GM03348 (cell line): ENCODE measurements around the gene CCDC63.
"Not testable (repeated sequence)": the region's sequence is repeated elsewhere in the genome, so short reads cannot be mapped to it uniquely, and the experiment has no call there.

Source experiments
- DNase-seq: peaks from one replicate; pipeline ENCODE4 v3.0.0; 2012; ENCODE audit warnings: low spot score

The CCDC63 gene

GRCh38 chr12:110923192-110923591 lies 76.4 kb downstream of the CCDC63 start:
- DNase-seq = no peak

GRCh38 chr12:110923692-110924334 lies 77.0 kb downstream of the CCDC63 start:
- DNase-seq = no peak

DNA sequence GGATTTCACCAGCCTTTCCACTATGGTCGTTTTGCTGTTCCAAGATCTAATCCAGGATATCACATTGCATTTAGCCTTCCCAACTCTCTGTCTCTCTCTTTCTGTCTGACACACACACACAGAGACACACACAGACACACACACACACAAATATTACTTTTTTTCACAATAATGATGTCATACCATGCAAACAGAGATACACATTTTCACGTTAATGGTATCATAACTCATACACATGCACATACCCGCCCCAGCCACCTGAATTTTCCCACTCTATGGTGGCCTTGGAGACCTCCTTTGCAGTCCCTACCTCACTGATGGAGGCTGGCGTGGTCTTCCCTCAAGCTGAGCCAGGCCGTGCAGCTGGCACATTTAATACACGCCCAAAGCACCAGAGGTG lies 80.8 kb downstream of the CCDC63 start:
- no peak for DNase-seq

DNA sequence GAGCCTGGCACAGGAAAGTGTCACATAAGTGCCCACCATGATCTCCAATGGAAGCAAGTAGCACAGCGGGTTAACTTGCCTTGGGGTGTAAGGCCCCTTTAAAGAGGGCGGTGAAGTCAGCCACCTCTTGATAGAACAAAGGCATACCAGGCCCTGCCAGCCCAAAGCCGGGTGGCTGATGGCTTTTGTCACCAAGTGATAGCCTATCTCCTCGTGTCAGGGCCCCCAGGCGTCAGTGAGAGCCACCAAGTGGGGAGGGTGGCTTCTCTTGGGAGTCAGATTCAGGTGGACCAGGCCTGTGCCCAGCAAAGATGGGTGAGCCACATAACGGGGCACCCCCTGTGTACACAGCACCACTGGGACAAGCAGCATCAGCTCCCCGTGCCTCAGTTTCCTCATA lies 81.9 kb downstream of the CCDC63 start:
- DNase-seq = no peak

DNA sequence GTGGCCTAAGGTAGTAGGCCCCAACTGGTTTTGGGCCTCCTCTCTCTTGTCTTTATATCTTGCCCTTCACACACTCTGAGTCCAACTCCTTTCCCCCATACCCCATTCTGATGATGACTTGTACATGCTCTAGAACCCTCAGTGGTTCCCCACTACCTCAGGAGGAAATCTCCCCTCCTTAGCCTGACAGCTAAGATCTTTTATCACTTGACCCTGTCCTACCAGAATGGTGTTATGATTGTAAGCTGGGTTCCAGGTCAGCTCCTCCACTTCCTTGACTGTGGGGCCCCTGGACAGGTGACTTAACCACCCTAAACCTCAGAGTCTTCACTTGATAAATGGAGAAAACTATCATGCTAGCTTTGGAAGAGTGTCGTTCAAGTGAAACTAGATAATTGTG lies 83.0 kb downstream of the CCDC63 start:
- DNase-seq = no peak

- DNase-seq = no peak
These were observed 83.8 kb downstream of the CCDC63 start for GRCh38 chr12:110930348-110931314.

DNA sequence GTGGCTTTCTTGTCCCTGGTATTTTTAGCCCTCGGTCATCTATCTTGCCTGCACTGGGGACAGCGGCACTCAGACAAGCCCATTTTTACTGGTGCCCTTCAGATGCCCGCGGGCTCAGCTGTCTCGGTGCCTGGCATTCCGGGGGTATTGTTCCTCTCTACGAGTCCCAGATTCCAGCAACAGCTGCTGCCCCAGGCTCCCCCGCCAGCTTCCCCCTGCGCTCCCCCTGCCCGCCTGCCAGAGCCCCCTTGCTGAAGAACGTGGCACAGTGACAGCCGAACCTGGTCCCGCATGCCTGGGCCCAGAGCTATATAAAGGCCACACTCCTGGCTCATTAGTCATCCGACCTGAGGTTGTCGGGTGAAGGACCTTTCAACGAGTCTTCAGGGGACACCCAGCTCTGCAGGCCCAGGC lies 84.5 kb downstream of the CCDC63 start:
- DNase-seq = no peak

GRCh38 chr12:110932046-110932445 lies 85.3 kb downstream of the CCDC63 start:
- no peak for DNase-seq

- no peak for DNase-seq
These were observed 86.7 kb downstream of the CCDC63 start for GRCh38 chr12:110933326-110933974.

DNA sequence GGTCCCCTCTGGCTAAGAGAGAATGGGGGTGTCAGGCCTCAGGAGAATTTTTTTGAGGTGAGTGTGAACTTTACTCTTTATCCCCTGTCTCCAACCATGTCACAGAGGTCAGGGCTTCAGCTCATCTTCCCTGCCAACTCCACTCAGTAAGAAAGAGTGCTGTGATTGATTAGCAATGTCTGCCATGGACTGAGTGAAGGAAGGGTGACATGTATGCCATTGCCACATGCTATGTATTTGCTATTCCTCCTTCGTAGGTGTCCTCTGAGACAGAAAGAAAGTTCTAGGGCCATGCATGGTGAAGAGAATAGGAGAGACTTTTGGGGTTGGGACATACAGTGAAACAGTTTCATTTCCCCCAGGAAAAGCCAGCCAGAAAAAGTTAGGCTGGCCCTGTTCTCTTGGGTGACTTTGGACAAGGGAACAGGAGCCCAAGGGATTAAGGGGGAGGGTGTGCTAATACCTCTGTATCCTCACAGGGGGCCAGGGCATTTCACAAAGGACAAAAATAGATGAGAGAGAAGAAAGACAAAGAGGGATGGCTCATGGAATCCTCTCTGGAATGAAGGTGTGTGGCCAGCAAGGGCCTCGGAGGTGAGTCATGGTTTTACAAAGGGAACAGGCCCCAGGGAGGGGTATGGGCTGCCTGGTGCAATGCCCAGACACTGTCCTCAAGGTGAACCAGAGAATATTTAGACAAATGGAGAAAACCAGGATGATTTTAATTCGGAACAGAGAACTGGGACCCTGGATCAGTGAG lies 87.5 kb downstream of the CCDC63 start:
- DNase-seq = peak; percentile 15

- DNase-seq = no peak
These were observed 88.8 kb downstream of the CCDC63 start for GRCh38 chr12:110935588-110935987.

DNA sequence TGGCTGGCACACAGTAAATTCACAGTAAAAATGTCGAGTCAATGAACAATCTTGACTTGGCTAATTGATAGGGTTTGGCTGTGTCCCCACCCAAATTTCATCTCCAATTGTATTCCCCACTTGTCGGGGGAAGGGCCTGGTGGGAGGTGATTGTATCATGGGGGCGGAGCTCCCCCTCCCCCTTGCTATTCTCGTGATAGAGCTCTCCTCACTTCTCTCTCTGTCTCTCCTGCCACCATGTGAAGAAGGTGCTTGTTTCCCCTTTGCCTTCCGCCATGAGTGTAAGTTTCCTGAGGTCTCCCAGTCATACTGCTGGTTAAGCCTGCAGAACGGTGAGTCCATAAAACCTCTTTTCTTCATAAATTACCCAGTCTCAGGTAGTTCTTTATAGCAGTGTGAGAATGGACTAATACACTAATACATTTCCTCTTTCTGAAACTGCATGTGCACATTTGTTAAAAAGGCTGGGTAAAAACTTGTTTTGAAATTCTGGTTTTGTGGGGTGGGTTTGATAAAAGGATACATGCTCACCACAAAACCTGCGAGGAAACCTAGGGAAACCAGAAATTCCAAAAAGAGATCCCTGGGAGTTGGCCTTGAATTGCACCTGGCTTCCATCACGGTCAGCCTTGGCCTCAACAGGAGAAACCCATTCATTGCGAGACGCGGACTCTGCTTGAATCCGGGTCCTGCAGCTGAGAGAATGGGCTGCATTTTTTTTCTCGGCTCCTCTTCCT lies 89.7 kb downstream of the CCDC63 start:
- no peak for DNase-seq

GRCh38 chr12:110937104-110937641 lies 90.4 kb downstream of the CCDC63 start:
- peak; percentile 82 for DNase-seq

DNA sequence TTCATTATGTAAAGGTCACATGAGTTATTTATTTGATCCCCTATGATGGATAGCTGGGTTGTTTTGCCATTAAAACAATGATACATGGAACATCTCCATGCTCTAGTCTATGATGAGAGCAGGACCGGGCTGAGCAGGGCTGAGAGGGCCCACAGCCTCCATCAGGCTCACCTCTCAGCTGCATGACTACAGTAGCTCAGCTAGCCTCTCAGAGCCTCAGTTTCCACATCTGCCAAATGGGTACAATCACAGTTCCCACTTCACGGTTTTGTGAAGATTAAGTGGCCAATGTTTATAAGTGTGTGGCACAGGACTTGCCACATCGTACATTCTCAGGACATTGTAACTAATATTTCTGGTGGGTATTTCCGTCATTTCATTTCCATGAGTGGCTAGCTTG lies 93.5 kb downstream of the CCDC63 start:
- no peak for DNase-seq

GRCh38 chr12:110940933-110941332 lies 94.1 kb downstream of the CCDC63 start:
- no peak for DNase-seq

DNA sequence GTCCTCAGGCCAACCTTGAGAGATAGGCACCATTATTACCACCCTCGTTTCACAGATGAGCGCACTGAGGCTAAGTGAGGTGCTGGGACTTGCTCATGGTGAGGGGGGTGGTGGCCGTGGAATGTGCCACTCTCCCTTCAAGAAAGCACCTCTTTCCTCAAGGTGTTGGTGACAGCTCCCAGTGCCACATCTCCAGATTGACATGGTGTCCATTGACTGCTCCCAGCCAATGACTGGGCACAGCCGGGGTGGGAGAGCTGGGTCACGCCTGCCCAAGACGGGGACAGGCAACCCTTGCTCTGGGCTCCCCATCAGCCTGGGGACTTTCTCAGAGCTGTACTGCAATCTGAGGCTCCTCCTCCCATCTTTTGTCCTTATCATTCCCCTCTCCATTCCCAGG lies 94.6 kb downstream of the CCDC63 start:
- DNase-seq = no peak

DNA sequence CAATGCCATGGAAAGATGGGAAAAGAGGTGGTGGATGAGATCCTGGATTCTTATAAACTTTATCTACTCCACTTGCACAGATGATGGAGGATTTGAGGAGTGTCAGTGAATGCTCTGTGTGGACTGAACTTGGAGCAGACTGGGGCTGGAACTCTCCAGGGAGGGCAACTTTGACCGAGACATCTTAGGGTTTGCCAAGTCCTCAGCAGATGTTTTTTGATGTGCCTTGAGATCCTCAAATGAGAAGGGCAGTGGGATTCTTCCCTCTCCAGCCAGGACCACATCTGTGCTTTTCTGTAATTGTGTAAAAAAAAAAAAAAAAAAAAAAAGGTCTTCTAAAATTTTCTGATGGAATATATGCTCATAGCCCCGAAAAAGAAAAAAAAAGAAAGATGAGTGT lies 96.6 kb downstream of the CCDC63 start:
- no peak for DNase-seq

GRCh38 chr12:110948041-110948440 lies 101.3 kb downstream of the CCDC63 start:
- DNase-seq = no peak

- not testable (repeated sequence) for DNase-seq
These were observed 103.7 kb downstream of the CCDC63 start for GRCh38 chr12:110950466-110950865.

DNA sequence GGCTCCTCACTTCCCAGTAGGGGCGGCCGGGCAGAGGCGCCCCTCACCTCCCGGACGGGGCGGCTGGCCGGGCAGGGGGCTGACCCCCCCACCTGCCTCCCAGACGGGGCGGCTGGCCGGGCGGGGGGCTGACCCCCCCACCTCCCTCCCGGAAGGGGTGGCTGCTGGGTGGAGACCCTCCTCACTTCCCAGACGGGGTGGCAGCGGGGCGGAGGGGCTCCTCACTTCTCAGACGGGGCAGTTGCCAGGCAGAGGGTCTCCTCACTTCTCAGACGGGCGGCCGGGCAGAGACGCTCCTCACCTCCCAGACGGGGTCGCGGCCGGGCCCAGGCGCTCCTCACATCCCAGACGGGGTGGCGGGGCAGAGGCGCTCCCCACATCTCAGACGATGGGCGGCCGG lies 104.1 kb downstream of the CCDC63 start:
- DNase-seq = not testable (repeated sequence)
